ENCODE measurements around the gene MALT1.

Gene MALT1

GRCh38 chr18:58687871-58688308 is 16.6 kb downstream of the MALT1 start:
- Histone ChIP-seq H3K4me2 (ENCODE audit: low read depth, low read length) (no peak overlapping the region), H3K79me2 (ENCODE audit: low read length) (peaks cover 92% of the 10 kb centered on the region), H3K27ac (ENCODE audit: low read length) (no peak overlapping the region), H2AFZ (ENCODE audit: low read length) (no peak overlapping the region), H3F3A (ENCODE audit: insufficient read depth, low read length) (no peaks in the 10 kb centered on the region), H3K9ac (ENCODE audit: low read length) (no peak overlapping the region), H3K9me3 (replicated peaks; ENCODE audit: insufficient read depth, low read length) (no peaks in the 10 kb centered on the region), H3K4me3 (ENCODE audit: low read length) (no peak overlapping the region), H3K9me2 (replicated peaks; ENCODE audit: insufficient read depth, low read length) (no peaks in the 10 kb centered on the region), H4K20me1 (ENCODE audit: insufficient read depth, low read length) (no peaks in the 10 kb centered on the region; the same call in 1 of the 2 replicates), H3K27me3 (replicated peaks; ENCODE audit: insufficient read depth, low read length) (no peaks in the 10 kb centered on the region), H3K36me3 (replicated peaks; ENCODE audit: insufficient read depth, low read length) (peaks cover 3% of the 10 kb centered on the region; the same call in 1 of the 2 replicates), H3K4me1 (ENCODE audit: low read length) (no peaks in the 10 kb centered on the region)
- no peak for DNase-seq
- TF ChIP-seq EZH2phosphoT487 (IDR thresholded peaks at IDR 0.05; ENCODE audit: low read length) (no peak), CTCF (IDR thresholded peaks at IDR 0.05; ENCODE audit: low read length) (no peak)

GRCh38 chr18:58690259-58690658 is 19.0 kb downstream of the MALT1 start:
- H3K4me2 ChIP-seq (ENCODE audit: low read depth, low read length): no peak overlapping the region
- no peak for TF ChIP-seq CTCF (IDR thresholded peaks at IDR 0.05; ENCODE audit: low read length)
- no peak for TF ChIP-seq EZH2phosphoT487 (IDR thresholded peaks at IDR 0.05; ENCODE audit: low read length)
- TF ChIP-seq EZH2 (optimal IDR thresholded peaks at IDR 0.05; ENCODE audit: low read depth, low read length): no peak
- H3K27me3 ChIP-seq (replicated peaks; ENCODE audit: insufficient read depth, low read length): no peaks in the 10 kb centered on the region
- no peaks in the 10 kb centered on the region for H3K9me2 ChIP-seq (replicated peaks; ENCODE audit: insufficient read depth, low read length)
- H3K79me2 ChIP-seq (ENCODE audit: low read length): peaks cover 94% of the 10 kb centered on the region
- no peaks in the 10 kb centered on the region for H3K9me3 ChIP-seq (replicated peaks; ENCODE audit: insufficient read depth, low read length)
- H3K4me1 ChIP-seq (ENCODE audit: low read length): no peaks in the 10 kb centered on the region
- no peak for DNase-seq
- H3K27ac ChIP-seq (ENCODE audit: low read length): no peak overlapping the region
- peaks cover 5% of the 10 kb centered on the region; the same call in 1 of the 2 replicates for H3K36me3 ChIP-seq (replicated peaks; ENCODE audit: insufficient read depth, low read length)
- H4K20me1 ChIP-seq (ENCODE audit: insufficient read depth, low read length): no peaks in the 10 kb centered on the region; the same call in 1 of the 2 replicates
- H3F3A ChIP-seq (ENCODE audit: insufficient read depth, low read length): no peaks in the 10 kb centered on the region
- H2AFZ ChIP-seq (ENCODE audit: low read length): no peak overlapping the region
- H3K4me3 ChIP-seq (ENCODE audit: low read length): no peak overlapping the region
- H3K9ac ChIP-seq (ENCODE audit: low read length): no peak overlapping the region

GRCh38 chr18:58691256-58691655 is 20.0 kb downstream of the MALT1 start:
- no peak overlapping the region for H3K27ac ChIP-seq (ENCODE audit: low read length)
- no peaks in the 10 kb centered on the region for H3K4me1 ChIP-seq (ENCODE audit: low read length)
- H3F3A ChIP-seq (ENCODE audit: insufficient read depth, low read length): no peaks in the 10 kb centered on the region
- peaks cover 5% of the 10 kb centered on the region; the same call in 1 of the 2 replicates for H3K36me3 ChIP-seq (replicated peaks; ENCODE audit: insufficient read depth, low read length)
- TF ChIP-seq EZH2 (optimal IDR thresholded peaks at IDR 0.05; ENCODE audit: low read depth, low read length): no peak
- no peak for TF ChIP-seq EZH2phosphoT487 (IDR thresholded peaks at IDR 0.05; ENCODE audit: low read length)
- TF ChIP-seq CTCF (IDR thresholded peaks at IDR 0.05; ENCODE audit: low read length): no peak
- H3K9me2 ChIP-seq (replicated peaks; ENCODE audit: insufficient read depth, low read length): no peaks in the 10 kb centered on the region
- no peak overlapping the region for H3K9ac ChIP-seq (ENCODE audit: low read length)
- no peak overlapping the region for H2AFZ ChIP-seq (ENCODE audit: low read length)
- H3K4me2 ChIP-seq (ENCODE audit: low read depth, low read length): no peak overlapping the region
- no peak overlapping the region for H3K4me3 ChIP-seq (ENCODE audit: low read length)
- no peaks in the 10 kb centered on the region; the same call in 1 of the 2 replicates for H4K20me1 ChIP-seq (ENCODE audit: insufficient read depth, low read length)
- peaks cover 92% of the 10 kb centered on the region for H3K79me2 ChIP-seq (ENCODE audit: low read length)
- DNase-seq: no peak
- H3K27me3 ChIP-seq (replicated peaks; ENCODE audit: insufficient read depth, low read length): no peaks in the 10 kb centered on the region
- H3K9me3 ChIP-seq (replicated peaks; ENCODE audit: insufficient read depth, low read length): no peaks in the 10 kb centered on the region
